GM12872 (cell line): ENCODE results near the gene FLT1.

Experiments used
- CTCF ChIP-seq: IDR thresholded peaks from 3 replicates; pipeline ENCODE4 v1.5.1; 2011; ENCODE audit warnings: low read depth, mild to moderate bottlenecking, low read length, moderate library complexity; ENCODE audit not compliant: insufficient read depth

The FLT1 gene

GRCh38 chr13:28438067-28438466 is 56.9 kb downstream of the FLT1 start:
- TF ChIP-seq CTCF, result no peak

GRCh38 chr13:28435917-28436316 is 59.0 kb downstream of the FLT1 start:
- TF ChIP-seq CTCF, result no peak

- TF ChIP-seq CTCF, result no peak
These were observed 60.0 kb downstream of the FLT1 start for GRCh38 chr13:28434926-28435325.

- no peak for TF ChIP-seq CTCF
These were observed 61.9 kb downstream of the FLT1 start for GRCh38 chr13:28432816-28433560.

- TF ChIP-seq CTCF, result no peak
These were observed 65.1 kb downstream of the FLT1 start for GRCh38 chr13:28429685-28430290.

GRCh38 chr13:28429096-28429495 is 65.8 kb downstream of the FLT1 start:
- no peak for TF ChIP-seq CTCF

- no peak for TF ChIP-seq CTCF
These were observed 68.5 kb downstream of the FLT1 start for GRCh38 chr13:28426381-28426780.
